ENCODE data around the gene BORCS6.

The BORCS6 gene

GRCh38 chr17:8153957-8154607 is 35.9 kb downstream of the BORCS6 start:
- peak; percentile 59 for DNase-seq

DNA sequence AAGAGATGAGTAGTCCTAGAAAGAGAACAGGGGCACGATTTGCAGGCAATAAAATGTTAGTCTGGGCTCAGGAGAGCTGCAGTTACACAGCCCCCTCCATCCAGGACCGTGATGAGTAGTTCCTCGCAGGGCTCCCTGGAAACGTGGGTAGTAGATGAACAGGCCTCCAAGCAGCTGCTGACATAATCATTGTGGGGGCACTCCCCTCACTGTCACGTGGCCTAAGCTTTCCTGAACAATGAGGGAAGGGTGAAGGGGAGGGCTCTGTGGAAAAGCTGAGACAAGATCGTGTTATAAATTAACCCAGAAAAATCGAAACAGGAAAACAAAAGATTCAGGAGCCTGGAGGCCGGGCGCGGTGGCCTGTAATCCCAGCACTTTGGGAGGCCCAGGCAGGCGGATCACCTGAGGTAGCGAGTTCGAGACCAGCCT is 36.4 kb downstream of the BORCS6 start:
- DNase-seq, result no peak

GRCh38 chr17:8153031-8153451 is 36.9 kb downstream of the BORCS6 start:
- DNase-seq, result no peak

- peak; percentile 83 for DNase-seq
Observed at GRCh38 chr17:8152112-8152775, 37.7 kb downstream of the BORCS6 start, which contains the start of gene PER1. PER1 (minus strand) TSS chr17:8152404; CDS start chr17:8150706, 1,698 bp downstream.

GRCh38 chr17:8151641-8152111 is 38.3 kb downstream of the BORCS6 start:
- DNase-seq, result peak; percentile 26

- DNase-seq, result peak; percentile 56
Observed at GRCh38 chr17:8151120-8151640, 38.8 kb downstream of the BORCS6 start.

DNA sequence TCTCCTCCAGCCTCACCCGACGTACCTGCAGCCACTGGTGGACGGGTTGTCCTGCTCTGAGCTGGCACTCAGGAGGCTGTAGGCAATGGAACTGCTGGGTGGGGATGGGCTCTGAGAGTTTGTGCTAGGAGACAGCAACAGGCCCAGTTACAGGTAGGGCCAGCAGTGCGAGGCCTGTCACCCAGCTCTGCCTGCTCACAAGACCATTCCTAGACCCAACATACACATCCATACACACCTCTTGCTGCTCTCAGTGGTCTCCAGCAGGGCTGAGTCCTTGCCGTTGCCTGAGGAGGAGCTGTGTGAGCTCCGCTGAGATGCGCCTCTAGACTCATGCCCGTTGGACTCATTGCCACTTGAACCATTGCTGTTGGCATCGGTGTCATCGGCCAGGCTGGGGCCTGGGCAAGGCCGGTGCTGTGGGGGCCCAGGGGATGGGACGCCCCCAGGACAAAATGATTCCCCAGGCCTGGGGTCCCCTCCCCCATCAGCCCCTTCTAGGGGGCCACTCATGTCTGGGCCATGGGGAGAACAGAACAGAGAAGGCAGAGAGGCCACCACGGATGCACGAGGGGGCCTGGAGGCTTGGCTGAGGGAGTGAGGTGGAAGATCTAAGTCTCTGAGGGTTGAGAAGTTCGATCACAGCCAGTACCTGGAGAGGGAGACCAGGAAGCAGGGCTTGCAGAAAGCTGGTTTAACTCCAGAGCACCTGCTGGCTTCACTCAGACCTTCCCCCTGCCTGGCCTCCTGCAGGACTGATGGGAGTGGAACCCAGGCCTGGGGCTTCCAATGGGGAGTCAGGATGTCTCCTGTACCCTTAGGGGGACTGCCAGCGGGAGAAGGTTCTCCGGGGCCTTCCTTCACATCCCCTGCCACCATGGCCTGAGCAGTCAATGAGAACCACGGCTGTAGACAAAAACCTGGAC is 39.5 kb downstream of the BORCS6 start:
- no peak for DNase-seq

- DNase-seq, result no peak
Observed at GRCh38 chr17:8149419-8150193, 40.4 kb downstream of the BORCS6 start.

DNA sequence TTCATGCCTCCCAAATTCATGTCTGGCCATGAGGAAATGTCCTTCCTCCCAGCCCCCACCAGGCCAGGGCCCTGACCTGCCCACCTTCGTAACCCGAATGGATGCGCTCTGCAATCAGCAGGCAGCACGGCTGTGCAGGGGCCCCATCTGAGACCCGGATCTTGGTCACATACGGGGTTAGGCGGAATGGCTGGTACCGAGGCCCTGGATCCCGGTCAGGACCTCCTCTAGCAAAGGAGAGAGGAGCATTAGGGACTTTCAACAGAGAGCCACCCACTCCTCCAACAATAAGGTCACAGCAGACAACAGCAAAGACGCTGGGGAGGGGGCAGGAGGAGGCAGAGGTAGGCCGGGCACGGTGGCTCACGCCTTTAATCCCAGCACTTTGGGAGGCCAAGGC is 41.4 kb downstream of the BORCS6 start:
- DNase-seq, result no peak

GRCh38 chr17:8147805-8148404 is 42.1 kb downstream of the BORCS6 start:
- no peak for DNase-seq

GRCh38 chr17:8147141-8147804 is 42.7 kb downstream of the BORCS6 start:
- no peak for DNase-seq

- DNase-seq, result no peak
Observed at GRCh38 chr17:8146381-8147140, 43.4 kb downstream of the BORCS6 start.

GRCh38 chr17:8145811-8146210 is 44.2 kb downstream of the BORCS6 start:
- DNase-seq, result no peak

DNA sequence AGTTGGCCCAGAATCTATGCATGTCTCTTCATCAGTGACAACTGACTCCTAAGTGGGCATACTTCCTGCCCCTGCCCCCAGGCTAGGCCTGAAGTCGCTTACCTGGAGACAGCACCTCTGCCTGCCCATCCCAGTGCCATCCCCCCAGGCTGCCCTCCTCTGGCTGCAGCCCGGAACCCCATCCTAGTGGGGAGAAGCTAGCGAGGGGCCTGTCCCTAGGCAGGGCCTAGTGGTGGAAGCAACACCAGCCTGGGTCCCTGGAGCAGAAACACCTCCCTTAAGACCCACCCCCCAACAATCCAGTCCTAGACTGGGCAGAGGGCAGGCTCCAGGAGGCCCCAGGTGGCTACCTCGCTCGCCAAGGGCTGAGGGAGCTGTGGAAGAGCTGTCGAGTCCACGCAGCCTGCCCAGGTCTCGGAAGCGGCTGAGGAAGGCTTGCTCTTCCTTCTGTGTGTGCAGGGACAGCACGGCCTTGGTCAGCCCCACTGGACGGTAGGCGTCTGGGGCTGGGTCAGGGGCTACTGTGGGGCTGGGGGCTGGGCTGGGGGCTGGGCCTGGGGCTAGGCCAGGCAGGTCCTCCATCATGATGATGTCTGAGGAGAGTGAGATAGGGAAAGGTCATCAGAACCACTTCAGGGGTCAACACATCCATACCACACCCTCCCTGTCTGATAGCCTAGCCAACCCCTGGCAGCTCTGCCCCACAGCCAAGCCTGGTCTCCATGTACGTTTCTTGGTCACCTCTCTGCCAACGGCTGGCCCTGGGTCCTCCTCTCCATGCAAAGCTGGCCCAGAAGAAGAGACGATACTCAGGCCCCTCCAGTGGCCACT is 45.4 kb downstream of the BORCS6 start:
- no peak for DNase-seq

- DNase-seq, result no peak
Observed at GRCh38 chr17:8143581-8144400, 46.2 kb downstream of the BORCS6 start.

GRCh38 chr17:8142887-8143580 is 46.9 kb downstream of the BORCS6 start:
- DNase-seq, result no peak

DNA sequence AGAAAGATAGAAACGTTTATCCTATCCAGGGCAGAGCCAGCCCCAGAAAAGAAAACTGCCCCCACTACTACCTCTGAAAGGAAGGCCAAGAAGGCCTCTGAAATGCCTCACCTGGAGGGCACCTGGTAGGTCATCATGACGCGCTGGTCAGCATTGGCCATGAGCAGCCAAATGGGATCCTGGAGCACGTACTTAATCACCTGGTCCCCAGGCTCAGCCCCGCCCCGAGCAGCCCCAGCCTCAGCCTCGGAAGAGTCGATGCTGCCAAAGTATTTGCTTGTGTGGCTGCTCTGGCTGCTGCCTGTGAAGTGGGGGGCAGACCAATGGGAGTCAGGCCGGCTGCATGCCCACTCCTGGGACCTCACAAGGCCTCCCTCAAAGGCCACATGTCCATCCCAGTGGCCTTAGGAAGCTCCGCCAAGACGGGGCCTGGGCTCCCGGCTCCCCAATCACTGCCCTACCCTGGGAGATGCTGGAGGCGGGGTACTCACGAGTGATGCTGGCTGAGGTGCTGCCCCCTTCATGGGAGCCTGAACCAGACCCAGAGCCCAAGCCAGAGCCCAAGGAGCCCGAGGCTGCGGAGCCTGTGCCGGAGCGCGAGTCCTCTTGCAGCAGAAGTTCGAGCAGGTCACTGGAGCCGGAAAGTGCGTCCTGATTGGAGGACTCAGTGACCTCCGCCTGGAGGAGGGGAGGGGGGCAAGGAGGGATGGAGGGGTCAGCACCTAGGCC is 47.7 kb downstream of the BORCS6 start:
- DNase-seq, result no peak

All from DMS79 treated with DMSO at 0.1 percent for 48 hours (cell line).